Heart left ventricle (tissue), 16 donors: ENCODE data around the gene AHDC1. TPM values are rescaled to one million over a fixed set of nuclear protein-coding genes. Genes with fewer than 3 reads are reported as not detected.

Experiments used
- ATAC-seq, 4 donors: fragments of 200-7000 bp; cut with Tn5 transposase; one replicate each; pipeline ENCODE4 v1.9.1; 2020 to 2022; ENCODE audit warnings: moderate library complexity in 4 of 4, mild to moderate bottlenecking in 3 of 4, moderate number of reproducible peaks in 1 of 4
- DNase-seq, 5 donors: peaks; one replicate each; pipeline ENCODE4 v3.0.0-alpha.2; 2020
- H3K27ac ChIP-seq, 12 donors: fragments of 200-600 bp; sonication (generic) in 4 of 12; one replicate each; pipeline versions ENCODE4 v1.5.0 to v1.8.0; 2016 to 2022; ENCODE audit warnings: mild to moderate bottlenecking in 2 of 12
- H3K27me3 ChIP-seq, 9 donors: fragments of 200-600 bp; sonication (generic) in 2 of 9; one replicate each; pipeline versions ENCODE4 v1.5.1 to v1.8.0; 2016 to 2022; ENCODE audit warnings: mild to moderate bottlenecking in 3 of 9
- H3K36me3 ChIP-seq, 9 donors: fragments of 200-600 bp; sonication (generic) in 2 of 9; one replicate each; pipeline versions ENCODE4 v1.5.0 to v1.8.0; 2018 to 2022; ENCODE audit warnings: mild to moderate bottlenecking in 2 of 9
- H3K4me1 ChIP-seq, 12 donors: fragments of 200-600 bp; sonication (generic) in 4 of 12; one replicate each; pipeline versions ENCODE4 v1.5.0 to v1.8.0; 2016 to 2022; ENCODE audit warnings: mild to moderate bottlenecking in 3 of 12
- H3K4me3 ChIP-seq, 12 donors: fragments of 200-600 bp; sonication (generic) in 4 of 12; one replicate each; pipeline versions ENCODE4 v1.5.0 to v1.8.0; 2017 to 2022; ENCODE audit warnings: mild to moderate bottlenecking in 9 of 12, moderate library complexity in 4 of 12
- H3K9me3 ChIP-seq, 12 donors: fragments of 200-600 bp; sonication (generic) in 4 of 12; one replicate each; pipeline versions ENCODE4 v1.5.0 to v1.8.0; 2016 to 2022; ENCODE audit warnings: mild to moderate bottlenecking in 1 of 12
- POLR2A ChIP-seq, 2 donors: fragments of 450-650 bp; IDR thresholded peaks; one replicate each; pipeline ENCODE4 v1.6.1; 2017; ENCODE audit warnings: antibody characterized with exemption in 2 of 2, mild to moderate bottlenecking in 2 of 2, moderate library complexity in 2 of 2
- WGBS, 4 donors: extraction: QIAGEN DNeasy Blood & Tissue Kit in 2 of 4; methylation state at CpG; one replicate each; pipeline versions ENCODE4 v1.1.5 to v1.1.7; 2013 to 2018; 5-methylcytosine and 5-hydroxymethylcytosine counted together
- intact Hi-C, 10 donors: fragments of 100-400 bp; cut with DNase I; formaldehyde crosslinking; loops; one replicate each; pipeline versions ENCODE4 v1.11.1 to v1.14.2; 2022
- polyA plus RNA-seq, 2 donors: library from polyadenylated mRNA; stranded (reverse); fragments of 200-250 nt; gene quantifications; one replicate each; pipeline ENCODE4 v1.2.3, GENCODE V29; 2013
- total RNA-seq, 9 donors: library from RNA; depleted of rRNA in 2 of 9; stranded (reverse); fragments of >200 nt in 2 of 9; fragmentation: NEBNext Ultra II Directional in 3 of 9; extraction: Animal tissue kit (Norgen Biotek cat#: 25700) in 3 of 9; gene quantifications; one replicate each; pipeline versions ENCODE4 v1.1.0 to v1.2.4, GENCODE V29; 2016 to 2023
- TF ChIP-seq, protein P1 (sequence below), 12 donors: fragments of 200-600 bp; sonication (generic) in 4 of 12; IDR thresholded peaks; one replicate each; pipeline versions ENCODE4 v1.5.0 to v1.8.0; 2018 to 2022; ENCODE audit warnings: antibody characterized with exemption in 12 of 12, mild to moderate bottlenecking in 5 of 12
- donor health status: ischemic (EF 13 %, LVEDD 7.1; RV severe dilation, severe dysfunction).
- donor health status: healthy with polysubstance abuse.
- donor health status: DM: no; HTN: yes; CAD: no.
- donor health status: DM: no; HTN: no; CAD: no.
- donor health status: ischemic (EF 25% LVEDD 6.9; RV normal size, moderate dysfunction).
- donor health status: ischemic (EF 25% LVEDD 5.7; RV mildly dilated, moderate dysfunction).
- donor health status: healthy.
- donor health status: DM: yes; HTN: yes; CAD: no.
- donor health status: ischemic (EF 35%, LVEDD 5.7; RV mildly dilated, moderate dysfunction).
- donor health status: nonischemic (EF 11% LVEDD 7.7; RV severe dilation, severe dysfunction).
- donor health status: DM: yes; HTN: yes; CAD: no.
- donor health status: PGD.
- donor health status: ischemic (EF 29% LVEDD 5.4; RV normal size, mild dysfunction).
- donor health status: nonischemic (EF 23%, LVEDD 6.1; RV moderate dilation, normal function).

Gene AHDC1
- total and polyA plus RNA-seq, 11 donors: 25.8 to 50.2 (median 42.1) TPM

- H3K4me1 ChIP-seq: peaks cover 0 to 41% (median 2%) of the 10 kb centered on the region in 12 donors
- H3K36me3 ChIP-seq: peaks cover 0 to 44% (median 0%) of the 10 kb centered on the region in 9 donors
- no peak overlapping the region for H3K4me3 ChIP-seq
- intact Hi-C loops: loop anchor here in 3 of 10 donors (5.0 kb wide), 2 partner anchors 33 to 317 kb away; no protein-coding TSS in a partner anchor
- H3K9me3 ChIP-seq: no peaks in the 10 kb centered on the region
- 79 to 89% (median 85%) methylated on average over 12 to 16 of the region's 16 CpGs for WGBS, 4 donors
- no peak for TF ChIP-seq POLR2A (IDR thresholded peaks at IDR 0.05)
- TF ChIP-seq, protein P1, sequence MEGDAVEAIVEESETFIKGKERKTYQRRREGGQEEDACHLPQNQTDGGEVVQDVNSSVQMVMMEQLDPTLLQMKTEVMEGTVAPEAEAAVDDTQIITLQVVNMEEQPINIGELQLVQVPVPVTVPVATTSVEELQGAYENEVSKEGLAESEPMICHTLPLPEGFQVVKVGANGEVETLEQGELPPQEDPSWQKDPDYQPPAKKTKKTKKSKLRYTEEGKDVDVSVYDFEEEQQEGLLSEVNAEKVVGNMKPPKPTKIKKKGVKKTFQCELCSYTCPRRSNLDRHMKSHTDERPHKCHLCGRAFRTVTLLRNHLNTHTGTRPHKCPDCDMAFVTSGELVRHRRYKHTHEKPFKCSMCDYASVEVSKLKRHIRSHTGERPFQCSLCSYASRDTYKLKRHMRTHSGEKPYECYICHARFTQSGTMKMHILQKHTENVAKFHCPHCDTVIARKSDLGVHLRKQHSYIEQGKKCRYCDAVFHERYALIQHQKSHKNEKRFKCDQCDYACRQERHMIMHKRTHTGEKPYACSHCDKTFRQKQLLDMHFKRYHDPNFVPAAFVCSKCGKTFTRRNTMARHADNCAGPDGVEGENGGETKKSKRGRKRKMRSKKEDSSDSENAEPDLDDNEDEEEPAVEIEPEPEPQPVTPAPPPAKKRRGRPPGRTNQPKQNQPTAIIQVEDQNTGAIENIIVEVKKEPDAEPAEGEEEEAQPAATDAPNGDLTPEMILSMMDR (IDR thresholded peaks at IDR 0.05): no peak
- no peak overlapping the region for H3K27ac ChIP-seq
- no peak for ATAC-seq
- DNase-seq: peak in 1 of 5 donors; percentile 55
- H3K27me3 ChIP-seq: no peaks in the 10 kb centered on the region
Measured at GRCh38 chr1:27614043-27614624, 10.2 kb upstream of the AHDC1 start.

DNA sequence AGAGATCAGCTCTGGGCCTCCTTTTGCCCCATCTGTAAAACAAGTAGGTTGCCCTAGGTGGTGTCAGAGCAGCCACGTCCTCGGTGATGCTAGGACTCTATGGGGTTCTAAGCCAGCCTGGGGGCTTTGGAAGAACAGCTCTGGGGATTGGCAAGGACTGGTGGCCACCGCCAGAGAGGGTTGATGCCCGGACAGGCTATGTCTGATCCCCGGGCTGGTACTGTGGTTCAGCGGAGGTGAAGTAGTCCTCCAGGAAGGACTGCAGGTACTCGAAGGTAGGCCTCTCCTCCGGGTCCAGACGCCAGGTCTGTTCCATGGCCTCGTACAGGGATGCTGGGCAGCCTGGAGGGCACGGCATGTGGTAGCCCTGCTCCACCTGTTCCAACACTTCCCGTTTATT is 8.8 kb upstream of the AHDC1 start:
- Histone ChIP-seq H3K27ac (no peak overlapping the region), H3K9me3 (no peaks in the 10 kb centered on the region), H3K4me3 (no peak overlapping the region), H3K36me3 (peaks cover 0 to 42% (median 0%) of the 10 kb centered on the region in 9 donors), H3K27me3 (no peaks in the 10 kb centered on the region), H3K4me1 (peaks cover 0 to 33% (median 4%) of the 10 kb centered on the region in 12 donors)
- no peak for TF ChIP-seq POLR2A (IDR thresholded peaks at IDR 0.05)
- TF ChIP-seq, protein P1 (IDR thresholded peaks at IDR 0.05): no peak
- ATAC-seq (no peak), DNase-seq (no peak)
- intact Hi-C loops: loop anchor here in 3 of 10 donors (5.0 kb wide), 2 partner anchors 35 to 315 kb away; no protein-coding TSS in a partner anchor
- WGBS, 4 donors: 90 to 93% (median 92%) methylated on average over 12 of the region's 12 CpGs

- Histone ChIP-seq H3K4me1 (peaks cover 0 to 34% (median 4%) of the 10 kb centered on the region in 12 donors), H3K4me3 (no peak overlapping the region), H3K9me3 (no peaks in the 10 kb centered on the region), H3K27ac (no peak overlapping the region), H3K27me3 (no peaks in the 10 kb centered on the region), H3K36me3 (peaks cover 0 to 32% (median 0%) of the 10 kb centered on the region in 9 donors)
- no peak for ATAC-seq
- DNase-seq: no peak
- intact Hi-C loops: loop anchor here in 3 of 10 donors (5.0 kb wide), 2 partner anchors 36 to 314 kb away; no protein-coding TSS in a partner anchor
- 74 to 88% (median 84%) methylated on average over 4 of the region's 4 CpGs for WGBS, 4 donors
- TF ChIP-seq POLR2A (IDR thresholded peaks at IDR 0.05): no peak
- TF ChIP-seq, protein P1 (IDR thresholded peaks at IDR 0.05): no peak
Measured at GRCh38 chr1:27611450-27611849, 7.5 kb upstream of the AHDC1 start.

GRCh38 chr1:27609618-27610240 is 5.8 kb upstream of the AHDC1 start:
- Histone ChIP-seq H3K36me3 (peaks cover 0 to 28% (median 0%) of the 10 kb centered on the region in 9 donors), H3K4me1 (peaks cover 0 to 45% (median 10%) of the 10 kb centered on the region in 12 donors), H3K4me3 (no peak overlapping the region), H3K9me3 (no peaks in the 10 kb centered on the region), H3K27ac (no peak overlapping the region), H3K27me3 (no peaks in the 10 kb centered on the region)
- ATAC-seq: no peak
- 84 to 90% (median 89%) methylated on average over 12 of the region's 12 CpGs for WGBS, 4 donors
- no peak for DNase-seq
- TF ChIP-seq, protein P1 (IDR thresholded peaks at IDR 0.05): no peak
- no peak for TF ChIP-seq POLR2A (IDR thresholded peaks at IDR 0.05)
- intact Hi-C loops: loop anchor here in 9 of 10 donors (1.0 to 10.0 kb wide), 12 partner anchors 38 to 507 kb away; partner anchors contain the start of genes GPR3 (in 1 of the 9) and WASF2 (in 1 of the 9)
